NT2/D1 (cell line): ENCODE results near the gene APOL1.
"Not testable (repeated sequence)": the region's sequence is repeated elsewhere in the genome, so short reads cannot be mapped to it uniquely, and the experiment has no call there.

Source experiments
- DNase-seq: peaks from one replicate; pipeline ENCODE4 v3.0.0-alpha.2; 2011; ENCODE audit warnings: low read depth, low spot score
- H3K27me3 ChIP-seq: 2 replicates; pipeline ENCODE4 v1.6.0; 2011; ENCODE audit warnings: mild to moderate bottlenecking; ENCODE audit not compliant: insufficient read length, insufficient read depth
- H3K36me3 ChIP-seq: 2 replicates; pipeline ENCODE4 v1.6.1; 2011; ENCODE audit warnings: mild to moderate bottlenecking, low read length, mixed read lengths; ENCODE audit not compliant: insufficient read depth, insufficient read length
- H3K4me1 ChIP-seq: 2 replicates; pipeline ENCODE4 v1.5.1; 2011; ENCODE audit not compliant: insufficient read depth, insufficient read length
- H3K4me3 ChIP-seq: 2 replicates; pipeline ENCODE4 v1.5.1; 2011; ENCODE audit warnings: low read depth; ENCODE audit not compliant: insufficient read length
- H3K9ac ChIP-seq: 2 replicates; pipeline ENCODE4 v1.6.0; 2011; ENCODE audit warnings: low read depth; ENCODE audit not compliant: insufficient read length
- H3K9me3 ChIP-seq: 2 replicates; pipeline ENCODE4 v1.5.1; 2011; ENCODE audit warnings: mild to moderate bottlenecking, low read length; ENCODE audit not compliant: insufficient read depth
- SUZ12 ChIP-seq: IDR thresholded peaks from 2 replicates; pipeline ENCODE4 v1.6.1; 2011; ENCODE audit not compliant: insufficient read length, insufficient read depth; ENCODE audit errors: extremely low read depth
- YY1 ChIP-seq: IDR thresholded peaks from 2 replicates; pipeline ENCODE4 v1.6.1; 2011; ENCODE audit not compliant: insufficient read length, insufficient read depth
- ZNF274 ChIP-seq: IDR thresholded peaks from 2 replicates; pipeline ENCODE4 v1.6.1; 2011; ENCODE audit warnings: mild to moderate bottlenecking, low read depth, low read length

The APOL1 gene

DNA sequence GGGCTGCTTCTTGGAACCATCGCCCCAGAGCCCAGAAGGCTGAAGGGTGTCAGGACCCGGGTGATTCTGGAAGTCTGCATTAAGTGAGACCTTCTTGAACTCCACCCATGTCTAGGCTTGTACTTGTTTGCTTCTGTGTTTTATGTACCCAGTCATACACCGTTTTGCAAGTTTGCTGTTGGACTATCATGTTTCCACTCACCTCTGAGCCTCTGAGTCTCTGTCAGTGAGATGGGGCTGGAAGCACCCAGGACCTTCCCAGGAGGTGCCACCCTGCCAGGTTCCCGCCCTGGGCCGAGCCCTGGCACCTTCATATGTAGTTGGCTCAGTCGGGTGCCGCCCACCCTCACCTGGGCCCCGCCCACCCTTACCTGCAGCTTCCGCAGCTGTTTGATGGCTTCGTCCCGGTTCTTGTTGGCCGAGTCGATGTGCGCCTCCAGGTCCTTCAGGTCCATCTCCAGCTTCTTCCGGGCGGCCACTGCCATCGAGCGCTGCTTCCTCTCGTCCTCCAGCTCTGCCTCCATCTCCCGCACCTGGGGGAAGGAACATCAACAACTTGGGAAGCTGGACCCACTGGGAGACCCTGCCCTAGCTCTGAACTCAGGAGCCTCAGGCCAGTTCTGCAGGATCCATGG is 35.1 kb downstream of the APOL1 start:
- Histone ChIP-seq H3K9ac (no peak overlapping the region), H3K36me3 (peaks cover 80% of the 10 kb centered on the region), H3K9me3 (peaks cover 10% of the 10 kb centered on the region; the same call in 1 of the 2 replicates), H3K4me3 (no peak overlapping the region), H3K4me1 (peaks cover 4% of the 10 kb centered on the region), H3K27me3 (no peaks in the 10 kb centered on the region)
- DNase-seq, result no peak
- TF ChIP-seq YY1 (no peak), SUZ12 (no peak), ZNF274 (no peak)

DNA sequence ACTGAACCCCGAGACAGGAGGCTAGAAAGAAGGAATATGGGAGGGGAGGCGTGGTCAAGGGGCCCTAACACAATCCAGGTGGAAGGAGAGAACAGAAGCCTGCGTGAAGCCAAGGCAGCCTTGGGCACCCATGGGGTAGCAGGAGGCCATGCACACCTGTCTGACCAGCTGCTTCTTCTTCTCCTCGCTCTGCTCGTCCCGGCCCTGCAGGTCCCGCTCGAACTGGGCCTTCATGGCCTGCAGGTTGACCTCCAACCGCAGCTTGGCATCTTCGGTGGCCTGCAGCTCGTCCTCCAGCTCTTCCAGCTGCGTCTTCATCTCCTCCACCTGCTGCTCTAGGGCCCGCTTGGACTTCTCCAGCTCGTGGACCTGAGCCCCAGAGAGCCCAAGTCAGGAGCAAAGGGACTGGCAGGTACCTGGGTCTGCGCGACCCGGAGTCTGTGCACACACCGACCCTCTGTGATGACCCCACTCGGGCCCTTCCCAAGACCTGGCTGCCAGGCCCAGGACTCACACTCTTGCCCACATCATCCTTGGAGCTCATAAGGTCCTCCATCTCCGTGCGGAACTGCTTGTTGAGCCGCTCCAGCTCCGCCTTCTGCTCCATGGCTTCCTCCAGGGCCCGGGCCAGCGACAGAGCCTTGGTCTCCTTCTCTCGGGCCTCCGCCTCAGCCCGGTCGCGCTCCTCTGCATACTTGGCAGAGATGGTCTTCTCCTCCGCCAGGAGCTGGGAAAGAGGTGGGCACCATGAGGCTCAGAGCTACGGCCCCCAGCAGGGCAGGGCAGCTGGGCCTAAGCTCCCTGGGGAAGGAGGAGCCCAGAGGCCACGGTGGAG is 35.9 kb downstream of the APOL1 start:
- Histone ChIP-seq H3K9me3 (peaks cover 10% of the 10 kb centered on the region; the same call in 1 of the 2 replicates), H3K9ac (no peak overlapping the region), H3K4me1 (peaks cover 4% of the 10 kb centered on the region), H3K36me3 (peaks cover 83% of the 10 kb centered on the region), H3K4me3 (no peak overlapping the region), H3K27me3 (no peaks in the 10 kb centered on the region)
- no peak for TF ChIP-seq ZNF274
- TF ChIP-seq SUZ12, result no peak
- TF ChIP-seq YY1, result no peak
- no peak for DNase-seq

DNA sequence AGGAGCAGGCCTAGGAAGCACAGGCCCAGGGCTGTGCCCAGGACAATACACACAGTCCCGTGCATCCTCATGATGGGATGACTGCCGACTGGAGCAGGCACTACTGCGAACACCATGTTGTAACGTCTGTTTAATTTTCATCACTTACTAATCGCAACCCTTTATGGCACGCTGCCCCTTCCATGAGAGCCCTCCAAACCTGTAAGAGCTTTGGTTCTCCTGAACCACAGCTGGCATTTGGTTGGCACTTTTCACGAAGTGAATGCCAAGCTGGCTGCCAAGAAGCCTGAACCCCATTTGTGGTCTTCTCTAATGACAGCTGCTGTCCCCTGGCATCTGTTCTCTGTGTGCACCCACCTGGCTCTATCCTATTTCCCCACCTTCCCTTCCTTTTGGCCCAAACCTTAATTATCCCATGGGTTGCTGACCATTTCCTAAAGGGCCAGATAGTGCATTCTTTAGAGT is 36.5 kb downstream of the APOL1 start:
- TF ChIP-seq SUZ12 (no peak), ZNF274 (no peak), YY1 (no peak)
- Histone ChIP-seq H3K27me3 (no peaks in the 10 kb centered on the region), H3K36me3 (peaks cover 83% of the 10 kb centered on the region), H3K4me3 (no peak overlapping the region), H3K4me1 (peaks cover 4% of the 10 kb centered on the region), H3K9me3 (peaks cover 10% of the 10 kb centered on the region; the same call in 1 of the 2 replicates), H3K9ac (no peak overlapping the region)
- DNase-seq, result no peak

DNA sequence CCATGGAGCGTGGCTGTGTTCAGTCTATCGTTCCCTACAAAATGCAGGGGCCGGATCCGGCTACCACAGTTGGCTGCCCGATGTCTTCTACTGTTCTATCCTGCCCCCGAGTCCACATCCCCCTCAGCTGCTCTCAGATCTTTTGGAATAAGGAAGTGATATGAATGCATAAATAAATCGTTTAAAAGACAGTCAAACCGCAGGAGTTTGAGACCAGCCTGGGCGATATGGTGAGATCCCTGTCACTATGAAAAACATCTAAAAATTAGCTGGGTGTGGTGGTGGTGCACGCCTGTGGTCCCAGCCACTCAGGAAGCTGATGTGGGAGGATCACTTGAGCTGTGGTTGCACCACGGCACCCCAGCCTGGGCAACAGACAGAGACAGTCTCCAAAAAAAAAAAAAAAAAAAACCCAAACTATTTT is 37.0 kb downstream of the APOL1 start:
- H3K4me3 ChIP-seq, DNase-seq, H3K9ac ChIP-seq, H3K4me1 ChIP-seq, H3K27me3 ChIP-seq: not testable (repeated sequence)
- H3K9me3 ChIP-seq, result peaks cover 10% of the 10 kb centered on the region; the same call in 1 of the 2 replicates
- peaks cover 83% of the 10 kb centered on the region for H3K36me3 ChIP-seq

DNA sequence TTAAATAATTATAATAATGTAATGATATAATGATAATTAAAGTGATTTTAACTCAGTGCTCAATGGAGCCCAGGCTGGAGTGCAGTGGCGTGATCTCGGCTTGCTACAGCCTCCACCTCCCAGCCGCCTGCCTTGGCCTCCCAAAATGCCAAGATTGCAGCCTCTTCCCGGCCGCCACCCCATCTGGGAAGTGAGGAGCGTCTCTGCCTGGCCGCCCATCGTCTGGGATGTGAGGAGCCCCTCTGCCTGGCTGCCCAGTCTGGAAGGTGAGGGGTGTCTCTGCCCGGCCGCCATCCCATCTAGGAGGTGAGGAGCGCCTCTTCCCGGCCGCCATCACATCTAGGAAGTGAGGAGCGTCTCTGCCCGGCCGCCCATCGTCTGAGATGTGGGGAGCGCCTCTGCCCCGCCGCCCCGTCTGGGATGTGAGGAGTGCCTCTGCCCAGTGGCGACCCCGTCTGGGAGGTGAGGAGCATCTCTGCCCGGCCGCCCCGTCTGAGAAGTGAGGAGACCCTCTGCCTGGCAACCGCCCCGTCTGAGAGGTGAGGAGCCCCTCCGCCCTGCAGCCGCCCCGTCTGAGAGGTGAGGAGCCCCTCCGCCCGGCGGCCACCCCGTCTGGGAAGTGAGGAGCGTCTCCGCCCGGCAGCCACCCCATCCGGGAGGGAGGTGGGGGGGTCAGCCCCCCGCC is 37.6 kb downstream of the APOL1 start:
- not testable (repeated sequence) for H3K9ac ChIP-seq, H3K4me1 ChIP-seq, H3K4me3 ChIP-seq, H3K27me3 ChIP-seq, DNase-seq
- Histone ChIP-seq H3K9me3 (peaks cover 10% of the 10 kb centered on the region; the same call in 1 of the 2 replicates), H3K36me3 (peaks cover 83% of the 10 kb centered on the region)

DNA sequence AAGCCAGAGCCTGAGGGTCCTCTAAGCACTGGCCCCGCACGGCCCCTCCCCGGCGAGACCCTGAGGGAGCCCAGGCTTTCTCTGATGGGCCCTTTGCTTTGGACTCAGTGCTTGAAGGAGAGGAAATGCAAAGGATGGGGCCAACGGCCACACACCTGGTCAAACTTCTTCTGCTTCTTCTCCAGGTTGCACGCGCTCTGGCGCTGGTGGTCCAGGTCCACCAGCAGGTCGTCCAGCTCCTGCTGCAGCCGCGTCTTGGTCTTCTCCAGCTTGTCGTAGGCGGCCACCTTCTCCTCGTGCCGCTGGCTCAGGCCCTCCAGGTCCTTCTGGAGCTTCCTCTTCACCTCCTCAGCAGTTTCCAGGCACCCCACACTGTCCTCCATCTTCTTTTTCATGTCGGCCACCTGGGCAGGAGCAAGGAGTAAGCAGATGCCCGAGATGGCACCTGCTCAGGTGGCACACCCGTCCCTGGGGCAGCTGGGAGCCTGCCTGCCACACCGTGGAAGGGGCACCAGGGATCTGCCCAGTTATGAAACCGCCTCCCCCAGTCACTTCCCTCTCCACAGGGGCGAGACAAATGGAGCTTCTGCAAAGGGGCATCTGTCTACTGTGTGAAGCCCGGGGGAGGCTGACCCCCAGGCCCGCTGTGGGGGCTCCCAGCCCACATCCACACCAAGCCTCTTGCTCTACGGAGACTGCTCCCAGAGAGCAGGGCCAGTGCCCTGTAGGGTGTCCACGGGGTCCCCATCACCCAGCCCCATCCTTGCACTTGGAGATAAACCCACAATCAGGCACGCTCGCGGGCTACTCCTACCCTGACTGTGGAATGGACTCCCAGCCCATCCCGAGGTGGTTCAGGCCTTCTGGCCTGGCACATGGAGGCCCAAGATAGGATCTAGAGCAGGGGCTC is 39.2 kb downstream of the APOL1 start:
- no peaks in the 10 kb centered on the region for H3K27me3 ChIP-seq
- no peak for TF ChIP-seq YY1
- TF ChIP-seq ZNF274, result no peak
- no peak for TF ChIP-seq SUZ12
- H3K9me3 ChIP-seq, result peaks cover 10% of the 10 kb centered on the region; the same call in 1 of the 2 replicates
- no peak overlapping the region for H3K9ac ChIP-seq
- H3K4me3 ChIP-seq, result no peak overlapping the region
- DNase-seq, result no peak
- H3K36me3 ChIP-seq, result peaks cover 84% of the 10 kb centered on the region
- H3K4me1 ChIP-seq, result no peaks in the 10 kb centered on the region
